Natural killer cell (primary cell): ENCODE measurements around the gene ANKRD52. TPM values are rescaled to one million over a fixed set of nuclear protein-coding genes. Genes with fewer than 3 reads are reported as not detected.
"Not testable (repeated sequence)": the region's sequence is repeated elsewhere in the genome, so short reads cannot be mapped to it uniquely, and the experiment has no call there.

Source experiments
- ATAC-seq, 3 donors: fragments of 150-1000 bp in 2 of 3; fragments of 200-7000 bp in 1 of 3; cut with Tn5 transposase; 1 replicate in 1 of 3; 2 replicates in 2 of 3; pipeline ENCODE4 v1.10.0; 2021; ENCODE audit warnings: mild to moderate bottlenecking in 2 of 3, moderate library complexity in 2 of 3
- DNase-seq, 2 donors: peaks; one replicate each; pipeline versions ENCODE4 v3.0.0 to v3.0.0-alpha.2; 2013 to 2021; ENCODE audit warnings: mixed read lengths in 1 of 2
- H3K27ac ChIP-seq: one replicate; pipeline ENCODE4 v1.5.1; 2013; ENCODE audit warnings: mild to moderate bottlenecking, low read length
- H3K27me3 ChIP-seq: one replicate; pipeline ENCODE4 v1.6.1; 2013; ENCODE audit warnings: low read length; ENCODE audit not compliant: control insufficient read depth, insufficient read depth
- H3K36me3 ChIP-seq: one replicate; pipeline ENCODE4 v1.6.1; 2013; ENCODE audit warnings: low read length; ENCODE audit not compliant: control insufficient read depth, insufficient read depth
- H3K4me1 ChIP-seq: one replicate; pipeline ENCODE4 v1.6.1; 2013; ENCODE audit warnings: low read length; ENCODE audit not compliant: control insufficient read depth, insufficient read depth
- H3K4me3 ChIP-seq: one replicate; pipeline ENCODE4 v1.5.1; 2013; ENCODE audit warnings: low read length
- H3K9me3 ChIP-seq: one replicate; pipeline ENCODE4 v1.6.1; 2013; ENCODE audit warnings: low read length; ENCODE audit not compliant: control insufficient read depth, insufficient read depth
- H3K27ac Mint-ChIP-seq, 2 donors: one replicate each; pipeline ENCODE4 v1.8.0; 2022; ENCODE audit warnings: mild to moderate bottlenecking in 2 of 2, mixed read lengths in 2 of 2, moderate library complexity in 1 of 2
- H3K27me3 Mint-ChIP-seq, 2 donors: one replicate each; pipeline ENCODE4 v1.8.0; 2022; ENCODE audit warnings: low read depth in 2 of 2, mixed read lengths in 2 of 2
- H3K36me3 Mint-ChIP-seq: one replicate; pipeline ENCODE4 v1.8.0; 2022; ENCODE audit warnings: mixed read lengths
- H3K4me1 Mint-ChIP-seq, 2 donors: one replicate each; pipeline ENCODE4 v1.8.0; 2022; ENCODE audit warnings: mixed read lengths in 2 of 2
- H3K4me3 Mint-ChIP-seq: one replicate; pipeline ENCODE4 v1.8.0; 2022; ENCODE audit warnings: mild to moderate bottlenecking, moderate library complexity, mixed read lengths
- H3K9me3 Mint-ChIP-seq, 2 donors: one replicate each; pipeline ENCODE4 v1.8.0; 2022; ENCODE audit warnings: mixed read lengths in 2 of 2
- CTCF ChIP-seq: fragments of 200-600 bp; IDR thresholded peaks from one replicate; pipeline ENCODE4 v1.8.0; 2022; ENCODE audit warnings: antibody characterized with exemption
- WGBS: methylation state at CpG from one replicate; pipeline ENCODE4 v1.1.7; 2013; ENCODE audit warnings: missing lambda C conversion rate; ENCODE audit not compliant: insufficient coverage; 5-methylcytosine and 5-hydroxymethylcytosine counted together
- intact Hi-C: fragments of 100-400 bp; cut with micrococcal nuclease; formaldehyde crosslinking; loops from one replicate; pipeline ENCODE4 v1.14.2; 2022
- total RNA-seq, 4 donors: library from RNA; stranded (reverse); fragments of 120-200 nt in 1 of 4; gene quantifications; one replicate each; pipeline versions ENCODE4 v1.2.3 to v1.2.4, GENCODE V29; 2013 to 2022

ANKRD52 gene
- total RNA-seq, 3 donors from 2014 or later (not counting 1 experiment from before 2014, with no cell fraction given), result 34.1 to 52.2 (median 51.4) TPM

- peak; percentile 91 to 98 (median 91) for ATAC-seq
- WGBS, result under 1% methylated on average over 68 of the region's 68 CpGs
These were observed 8.7 kb upstream of the ANKRD52 start, which contains the start of gene COQ10A for GRCh38 chr12:56266693-56267442. COQ10A (plus strand) TSS chr12:56266942; CDS start chr12:56267119, 177 bp downstream.

DNA sequence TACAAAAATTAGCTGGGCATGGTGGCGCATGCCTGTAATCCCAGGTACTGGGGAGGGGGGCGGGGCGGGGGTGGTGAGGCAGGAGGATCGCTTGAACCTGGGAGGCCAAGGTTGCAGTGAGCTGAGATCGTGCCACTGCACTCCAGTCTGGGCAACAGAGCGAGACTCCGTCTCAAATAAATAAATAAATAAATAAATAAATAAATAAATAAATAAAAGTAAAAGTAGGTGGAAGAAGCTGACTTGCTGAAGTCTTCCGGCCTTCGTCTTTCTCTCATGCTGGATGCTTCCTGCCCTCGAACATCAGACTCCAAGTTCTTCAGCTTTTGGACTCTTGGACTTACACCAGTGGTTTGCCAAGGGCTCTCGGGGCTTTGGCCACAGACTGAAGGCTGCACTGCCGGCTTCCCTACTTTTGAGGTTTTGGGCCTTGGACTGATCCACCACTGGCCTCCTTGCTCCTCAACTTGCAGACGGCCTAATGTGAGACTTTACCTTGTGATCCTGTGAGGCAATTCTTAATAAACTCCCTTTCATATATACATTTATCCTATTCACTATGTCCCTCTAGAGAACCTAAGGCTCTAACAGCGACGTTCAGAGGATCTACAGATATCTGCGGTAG is 8.0 kb upstream of the ANKRD52 start:
- intact Hi-C loops, result loop anchor here (2.0 kb wide), 2 partner anchors 35 to 69 kb away; partner anchors contain the start of gene CS
- H3K27me3 ChIP-seq, H3K27me3 Mint-ChIP-seq, H3K36me3 Mint-ChIP-seq, ATAC-seq, H3K9me3 ChIP-seq, H3K36me3 ChIP-seq, H3K9me3 Mint-ChIP-seq: not testable (repeated sequence)
- H3K27ac ChIP-seq, result peak overlapping the region; percentile 99
- H3K4me1 Mint-ChIP-seq, result peaks cover 9 to 20% of the 10 kb centered on the region in 2 donors
- DNase-seq, result peak in 1 of 2 donors; percentile 15
- H3K4me3 Mint-ChIP-seq, result peak overlapping the region; percentile 95
- H3K4me1 ChIP-seq, result peaks cover 16% of the 10 kb centered on the region
- peak overlapping the region; percentile 88 for H3K4me3 ChIP-seq
- peak overlapping the region; percentile 94 to 95 for H3K27ac Mint-ChIP-seq
- 55% methylated on average over 13 of the region's 16 CpGs for WGBS

More at GRCh38 chr12:56266693-56267442, 8.7 kb upstream of the ANKRD52 start, which contains the start of gene COQ10A:
- Mint-ChIP-seq H3K27me3 (no peaks in the 10 kb centered on the region), H3K4me1 (peaks cover 9 to 20% of the 10 kb centered on the region in 2 donors), H3K36me3 (no peaks in the 10 kb centered on the region), H3K4me3 (peak within 1 kb of the TSS; percentile 95), H3K9me3 (no peaks in the 10 kb centered on the region), H3K27ac (peak within 1 kb of the TSS; percentile 94 to 95)
- DNase-seq, result peak; percentile 86 to 95
- H3K27ac ChIP-seq, result peak within 1 kb of the TSS; percentile 99
- peaks cover 16% of the 10 kb centered on the region for H3K4me1 ChIP-seq
- TF ChIP-seq CTCF, result peak; percentile 46
- H3K4me3 ChIP-seq, result peak within 1 kb of the TSS; percentile 88
- intact Hi-C loops, result loop anchor here (2.0 kb wide), 2 partner anchors 34 to 68 kb away; partner anchors contain the start of gene CS
- H3K36me3 ChIP-seq, result peaks cover 5% of the 10 kb centered on the region
- H3K9me3 ChIP-seq, result no peaks in the 10 kb centered on the region
- no peaks in the 10 kb centered on the region for H3K27me3 ChIP-seq

DNA sequence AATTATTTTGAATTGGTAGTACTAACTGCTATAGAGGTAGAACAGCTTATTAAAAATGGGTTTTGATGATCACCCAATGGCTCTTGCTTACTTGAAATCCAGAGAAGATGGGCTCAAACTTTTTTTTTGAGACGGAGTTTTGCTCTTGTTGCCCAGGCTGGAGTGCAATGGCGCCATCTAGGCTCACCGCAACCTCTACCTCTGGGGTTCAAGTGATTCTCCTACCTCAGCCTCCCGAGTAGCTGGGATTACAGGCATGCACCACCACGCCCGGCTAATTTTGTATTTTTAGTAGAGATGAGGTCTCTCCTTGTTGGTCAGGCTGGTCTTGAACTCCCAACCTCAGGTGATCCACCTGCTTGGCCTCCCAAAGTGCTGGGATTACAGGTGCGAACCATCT is 4.8 kb upstream of the ANKRD52 start:
- H3K9me3 Mint-ChIP-seq, DNase-seq, H3K9me3 ChIP-seq, H3K27me3 ChIP-seq, H3K36me3 Mint-ChIP-seq, ATAC-seq, intact Hi-C loops, H3K4me3 Mint-ChIP-seq, H3K4me3 ChIP-seq, H3K36me3 ChIP-seq, H3K27me3 Mint-ChIP-seq, H3K27ac Mint-ChIP-seq, H3K27ac ChIP-seq: not testable (repeated sequence)
- H3K4me1 ChIP-seq, result peaks cover 23% of the 10 kb centered on the region
- WGBS, result 91% methylated on average over 7 of the region's 7 CpGs
- H3K4me1 Mint-ChIP-seq, result peaks cover 17 to 26% of the 10 kb centered on the region in 2 donors

GRCh38 chr12:56261503-56262232 is 3.5 kb upstream of the ANKRD52 start:
- Histone ChIP-seq H3K9me3 (no peaks in the 10 kb centered on the region), H3K27ac (no peak overlapping the region), H3K36me3 (peaks cover 2% of the 10 kb centered on the region), H3K4me1 (peaks cover 27% of the 10 kb centered on the region), H3K27me3 (no peaks in the 10 kb centered on the region), H3K4me3 (no peak overlapping the region)
- ATAC-seq, result no peak
- intact Hi-C loops, result no loop called here
- no peak for DNase-seq
- Mint-ChIP-seq H3K4me1 (peaks cover 13 to 21% of the 10 kb centered on the region in 2 donors), H3K9me3 (no peaks in the 10 kb centered on the region), H3K27ac (no peak overlapping the region), H3K4me3 (no peak overlapping the region), H3K36me3 (no peaks in the 10 kb centered on the region), H3K27me3 (no peaks in the 10 kb centered on the region)
- no peak for TF ChIP-seq CTCF
- WGBS, result 94% methylated on average over 4 of the region's 5 CpGs
